ENCODE results near the gene CELA2A. TPM values are rescaled to one million over a fixed set of nuclear protein-coding genes. Genes with fewer than 3 reads are reported as not detected.

Gene CELA2A
- total RNA-seq, 6 donors from 2014 or later: 0.83 to 2.3 TPM; not detected in 4

GRCh38 chr1:15493869-15494390 is 37.4 kb downstream of the CELA2A start:
- 93 to 95% methylated on average over 4 to 8 of the region's 9 CpGs for WGBS, 2 donors
- Histone ChIP-seq H3K36me3 (peaks cover 0 to 35% (median 23%) of the 10 kb centered on the region in 4 donors), H3K4me3 (no peak overlapping the region), H3K4me1 (no peaks in the 10 kb centered on the region), H3K27ac (no peak overlapping the region), H3K9me3 (no peaks in the 10 kb centered on the region), H3K27me3 (no peaks in the 10 kb centered on the region)
- ATAC-seq (ENCODE audit: low FRiP score in 2 of 2) (no peak), DNase-seq (no peak)
- TF ChIP-seq CTCF (IDR thresholded peaks at IDR 0.05) (no peak), POLR2AphosphoS5 (IDR thresholded peaks at IDR 0.05) (no peak), EP300 (IDR thresholded peaks at IDR 0.05) (no peak), POLR2A (IDR thresholded peaks at IDR 0.05) (no peak)

GRCh38 chr1:15500184-15501178 is 43.9 kb downstream of the CELA2A start:
- Histone ChIP-seq H3K27ac (no peak overlapping the region), H3K27me3 (no peaks in the 10 kb centered on the region), H3K4me1 (no peaks in the 10 kb centered on the region), H3K36me3 (peaks cover 0 to 49% (median 25%) of the 10 kb centered on the region in 4 donors), H3K9me3 (no peaks in the 10 kb centered on the region), H3K4me3 (no peak overlapping the region)
- no peak for DNase-seq
- no peak for TF ChIP-seq EP300 (IDR thresholded peaks at IDR 0.05)
- TF ChIP-seq POLR2AphosphoS5 (IDR thresholded peaks at IDR 0.05): no peak
- TF ChIP-seq CTCF (IDR thresholded peaks at IDR 0.05): no peak
- no peak for TF ChIP-seq POLR2A (IDR thresholded peaks at IDR 0.05)
- 88 to 93% methylated on average over 19 of the region's 19 CpGs for WGBS, 2 donors
- no peak for ATAC-seq (ENCODE audit: low FRiP score in 2 of 2)

GRCh38 chr1:15501208-15502032 is 44.9 kb downstream of the CELA2A start:
- 63 to 65% methylated on average over 17 of the region's 17 CpGs for WGBS, 2 donors
- Histone ChIP-seq H3K9me3 (no peaks in the 10 kb centered on the region), H3K36me3 (peaks cover 0 to 53% (median 32%) of the 10 kb centered on the region in 4 donors), H3K27ac (no peak overlapping the region), H3K27me3 (no peaks in the 10 kb centered on the region), H3K4me1 (no peaks in the 10 kb centered on the region), H3K4me3 (no peak overlapping the region)
- TF ChIP-seq CTCF (IDR thresholded peaks at IDR 0.05): peak; percentile 14 to 55 (median 36)
- no peak for TF ChIP-seq POLR2AphosphoS5 (IDR thresholded peaks at IDR 0.05)
- ATAC-seq (ENCODE audit: low FRiP score in 2 of 2): no peak
- peak in 1 of 2 donors; percentile 63 for DNase-seq

- Histone ChIP-seq H3K36me3 (peaks cover 0 to 56% (median 35%) of the 10 kb centered on the region in 4 donors), H3K27ac (no peak overlapping the region), H3K27me3 (no peaks in the 10 kb centered on the region), H3K4me3 (no peak overlapping the region), H3K4me1 (no peaks in the 10 kb centered on the region), H3K9me3 (no peaks in the 10 kb centered on the region)
- ATAC-seq (ENCODE audit: low FRiP score in 2 of 2): no peak
- no peak for DNase-seq
- TF ChIP-seq POLR2AphosphoS5 (IDR thresholded peaks at IDR 0.05): no peak
- no peak for TF ChIP-seq POLR2A (IDR thresholded peaks at IDR 0.05)
- TF ChIP-seq CTCF (IDR thresholded peaks at IDR 0.05): no peak
- no peak for TF ChIP-seq EP300 (IDR thresholded peaks at IDR 0.05)
- 100% methylated on average over 3 to 4 of the region's 4 CpGs for WGBS, 2 donors
These were observed 47.9 kb downstream of the CELA2A start for GRCh38 chr1:15504436-15504835.

All from upper lobe of left lung (tissue), 6 donors.